A549 treated with AZD9567 at 1 μM for 4 hours (cell line): ENCODE measurements around the gene DBNL. TPM values are rescaled to one million over a fixed set of nuclear protein-coding genes. Genes with fewer than 3 reads are reported as not detected.

Source experiments
- total RNA-seq: library from RNA; stranded (reverse); fragments of 200-300 nt; extraction: Qiagen RNA extraction; gene quantifications from 5 replicates; pipeline ENCODE4 v1.2.3, GENCODE V29; 2022; ENCODE audit not compliant: insufficient read depth

The DBNL gene
- 58.4 to 73.4 TPM (median 68.0 TPM) in 5 replicates for total RNA-seq

GRCh38 chr7:44044315-44045225 is at the start of gene DBNL:
Gene DBNL, plus strand, starts transcription at chr7:44044702. Its CDS starts 36 bp downstream, at chr7:44044738.

GRCh38 chr7:43997532-43997931 is 47.0 kb upstream of the DBNL start, which contains the start of gene SPDYE1:
Gene SPDYE1, plus strand, starts transcription at chr7:43997897. Its CDS starts 2,053 bp downstream, at chr7:43999950.

GRCh38 chr7:44065431-44066110 is 21.1 kb downstream of the DBNL start, which contains the start of gene PGAM2:
Gene PGAM2, minus strand, starts transcription at chr7:44065567. Its CDS starts 38 bp downstream, at chr7:44065529.

GRCh38 chr7:44103923-44104859 is 59.7 kb downstream of the DBNL start, which contains the start of gene AEBP1:
Gene AEBP1, plus strand, starts transcription at chr7:44104345. Its CDS starts 321 bp downstream, at chr7:44104666.

Other genes starting within 250 kb of the DBNL start
- gene MRPS24, start 175.2 kb upstream of the DBNL start, total RNA-seq: 249 to 260 TPM (median 259 TPM) in 5 replicates
- 25.8 to 31.1 TPM (median 26.8 TPM) in 5 replicates for gene URGCP, start 138.1 kb upstream of the DBNL start, total RNA-seq
- gene UBE2D4, start 118.3 kb upstream of the DBNL start, total RNA-seq: 5.0 to 12.4 TPM (median 10.7 TPM) in 5 replicates
- gene SPDYE1, start 46.8 kb upstream of the DBNL start, total RNA-seq: 0.02 TPM in 1 of 5 replicates, not detected in the others
- gene PGAM2, start 20.9 kb downstream of the DBNL start, total RNA-seq: not detected in 5 replicates
- gene POLM, start 37.8 kb downstream of the DBNL start, total RNA-seq: 6.0 to 13.0 TPM (median 7.7 TPM) in 5 replicates
- gene AEBP1, start 59.6 kb downstream of the DBNL start, total RNA-seq: 0.05 to 0.10 TPM in 2 of 5 replicates, not detected in the others
- 156 to 175 TPM (median 174 TPM) in 5 replicates for gene POLD2, start 78.8 kb downstream of the DBNL start, total RNA-seq
- not detected in 5 replicates for gene MYL7, start 96.6 kb downstream of the DBNL start, total RNA-seq
- not detected in 5 replicates for gene GCK, start 144.7 kb downstream of the DBNL start, total RNA-seq
- 116 to 132 TPM (median 124 TPM) in 5 replicates for gene YKT6, start 156.3 kb downstream of the DBNL start, total RNA-seq